IMR-90 (cell line): Measurements from ENCODE around the gene KIR3DL1. TPM values are rescaled to one million over a fixed set of nuclear protein-coding genes. Genes with fewer than 3 reads are reported as not detected.
"Not testable (repeated sequence)": the region's sequence is repeated elsewhere in the genome, so short reads cannot be mapped to it uniquely, and the experiment has no call there.

Experiments
- ATAC-seq: fragments of 200-7000 bp; cut with Tn5 transposase; 2 replicates; pipeline ENCODE4 v1.9.1; 2020; ENCODE audit warnings: low read depth, mild to moderate bottlenecking, moderate library complexity
- BruUV-seq: library from RNA; stranded (reverse); fragments of 400-500 nt; replicated peaks from 2 replicates; lab custom pipeline; 2021; lab: Mats Ljungman, UMichigan
- CTCF ChIA-PET: fragments of 300-600 bp; formaldehyde crosslinking; extraction: SDS; loops from one replicate; lab custom pipeline; 2021; ENCODE audit warnings: antibody characterized with exemption; lab: Yijun Ruan, JAX
- POLR2A ChIA-PET: fragments of 300-600 bp; sonication (Branson Sonifier 250); formaldehyde crosslinking; loops from one replicate; lab custom pipeline; 2022; ENCODE audit warnings: antibody characterized with exemption; ENCODE audit not compliant: unreplicated experiment; lab: Charles Lee
- DNase-seq: peaks from one replicate; pipeline ENCODE4 v3.0.0; 2013
- H2AFZ ChIP-seq: replicated peaks from 2 replicates; pipeline ENCODE3; 2013; ENCODE audit warnings: low read length, mild to moderate bottlenecking; ENCODE audit not compliant: poor library complexity
- H2AK5ac ChIP-seq: 2 replicates; pipeline ENCODE4 v1.6.1; 2013; ENCODE audit warnings: low read depth, low read length, inconsistent platforms
- H2AK9ac ChIP-seq: replicated peaks from 2 replicates; pipeline ENCODE3; 2013; ENCODE audit warnings: mild to moderate bottlenecking, low read depth, low read length, moderate library complexity; ENCODE audit not compliant: poor library complexity
- H2BK120ac ChIP-seq: 2 replicates; pipeline ENCODE4 v1.6.1; 2013; ENCODE audit warnings: low read depth, low read length, inconsistent platforms
- H2BK15ac ChIP-seq: 3 replicates; pipeline ENCODE4 v1.6.1; 2013; ENCODE audit warnings: low read depth, low read length, inconsistent platforms
- H2BK20ac ChIP-seq: 2 replicates; pipeline ENCODE4 v1.6.1; 2013; ENCODE audit warnings: low read depth, mild to moderate bottlenecking, inconsistent platforms, low read length, moderate library complexity
- H2BK5ac ChIP-seq: 2 replicates; pipeline ENCODE4 v1.6.1; 2013; ENCODE audit warnings: mild to moderate bottlenecking, low read depth, low read length, inconsistent platforms; ENCODE audit not compliant: poor library complexity, severe bottlenecking
- H3K14ac ChIP-seq: replicated peaks from 2 replicates; pipeline ENCODE4 v1.6.1; 2013; ENCODE audit warnings: low read depth, low read length, inconsistent platforms
- H3K18ac ChIP-seq: 2 replicates; pipeline ENCODE4 v1.6.1; 2013; ENCODE audit warnings: low read depth, low read length, control low read depth
- H3K23ac ChIP-seq: 2 replicates; pipeline ENCODE4 v1.6.1; 2013; ENCODE audit warnings: low read depth, low read length, inconsistent platforms
- H3K27ac ChIP-seq: 2 replicates; pipeline ENCODE4 v1.5.1; 2013; ENCODE audit warnings: mild to moderate bottlenecking, control low read depth, low read length; ENCODE audit not compliant: insufficient read depth
- H3K27me3 ChIP-seq: 2 replicates; pipeline ENCODE4 v1.6.1; 2013; ENCODE audit warnings: low read length; ENCODE audit not compliant: control insufficient read depth, insufficient read depth
- H3K36me3 ChIP-seq: 2 replicates; pipeline ENCODE4 v1.6.1; 2013; ENCODE audit warnings: low read length, mixed read lengths; ENCODE audit not compliant: control insufficient read depth, insufficient read depth
- H3K4ac ChIP-seq: 2 replicates; pipeline ENCODE4 v1.6.1; 2013; ENCODE audit warnings: low read depth, low read length, inconsistent platforms
- H3K4me1 ChIP-seq: 2 replicates; pipeline ENCODE4 v1.6.1; 2013; ENCODE audit warnings: low read length, mixed read lengths; ENCODE audit not compliant: control insufficient read depth, insufficient read depth
- H3K4me2 ChIP-seq: 2 replicates; pipeline ENCODE4 v1.6.1; 2013; ENCODE audit warnings: low read depth, mild to moderate bottlenecking, control low read depth, low read length, moderate library complexity
- H3K4me3 ChIP-seq: 2 replicates; pipeline ENCODE4 v1.5.1; 2013; ENCODE audit warnings: low read depth, mild to moderate bottlenecking, control low read depth, low read length, moderate library complexity; ENCODE audit not compliant: insufficient read depth
- H3K56ac ChIP-seq: 2 replicates; pipeline ENCODE4 v1.6.1; 2013; ENCODE audit warnings: low read length, inconsistent platforms; ENCODE audit not compliant: insufficient read depth; ENCODE audit errors: extremely low read depth
- H3K79me1 ChIP-seq, 2 experiments: 2 replicates each; pipeline ENCODE4 v1.6.1; 2013; ENCODE audit warnings: low read length in 2 of 2, inconsistent platforms in 1 of 2, low read depth in 1 of 2
- H3K9ac ChIP-seq: 2 replicates; pipeline ENCODE4 v1.6.1; 2013; ENCODE audit warnings: low read depth, low read length, control low read depth
- H3K9me1 ChIP-seq: 2 replicates; pipeline ENCODE4 v1.6.1; 2013; ENCODE audit warnings: low read length, inconsistent platforms; ENCODE audit not compliant: insufficient read depth
- H3K9me3 ChIP-seq: 2 replicates; pipeline ENCODE4 v1.6.1; 2013; ENCODE audit warnings: low read length; ENCODE audit not compliant: control insufficient read depth, insufficient read depth
- H4K20me1 ChIP-seq: 2 replicates; pipeline ENCODE4 v1.6.1; 2013; ENCODE audit warnings: low read length, inconsistent platforms; ENCODE audit not compliant: insufficient read depth
- H4K5ac ChIP-seq: 2 replicates; pipeline ENCODE4 v1.6.1; 2013; ENCODE audit warnings: mild to moderate bottlenecking, low read depth, low read length, control low read depth
- H4K8ac ChIP-seq, 2 experiments: 2 replicates each; pipeline ENCODE4 v1.6.1; 2013; ENCODE audit warnings: low read depth in 2 of 2, low read length in 2 of 2, control low read depth in 1 of 2, inconsistent platforms in 1 of 2
- H4K91ac ChIP-seq: 2 replicates; pipeline ENCODE4 v1.6.1; 2013; ENCODE audit warnings: low read depth, low read length, inconsistent platforms; ENCODE audit not compliant: insufficient read depth
- WGBS, 2 experiments: methylation state at CpG; one replicate each; pipeline versions ENCODE4 v1.1.5 to v1.1.7; 2013; ENCODE audit warnings: missing lambda C conversion rate in 2 of 2; ENCODE audit not compliant: insufficient read length in 1 of 2; ENCODE audit errors: extremely low coverage in 2 of 2; 5-methylcytosine and 5-hydroxymethylcytosine counted together
- dilution Hi-C: fragments of 300-500 bp; cut with HindIII; formaldehyde crosslinking; loops from one replicate; pipeline ENCODE4 v1.14.3; 2018; ENCODE audit warnings: low sequenced_read_pairs; ENCODE audit not compliant: unreplicated experiment
- in situ Hi-C: fragments of 300-500 bp; cut with MboI; formaldehyde crosslinking; loops from 3 replicates; pipeline ENCODE4 v1.14.3; 2019; ENCODE audit warnings: low sequenced_read_pairs, inconsistent platforms, mixed read lengths
- intact Hi-C: fragments of 100-400 bp; cut with micrococcal nuclease; formaldehyde crosslinking; loops from 2 replicates; pipeline ENCODE4 v1.10.0; 2022
- polyA plus RNA-seq, 3 experiments: library from polyadenylated mRNA; depleted of rRNA; stranded (reverse); fragments of >200 nt; gene quantifications; 2 replicates each; pipeline ENCODE4 v1.2.3, GENCODE V29; 2012; ENCODE audit warnings: low replicate concordance in 1 of 3
- total RNA-seq: library from RNA; depleted of rRNA; stranded (reverse); fragments of >200 nt; gene quantifications from 2 replicates; pipeline ENCODE4 v1.2.3, GENCODE V29; 2012

Gene KIR3DL1
- total and polyA plus RNA-seq, 2 of the 4 experiments (the other 2 are of a cell fraction) = not detected

DNA sequence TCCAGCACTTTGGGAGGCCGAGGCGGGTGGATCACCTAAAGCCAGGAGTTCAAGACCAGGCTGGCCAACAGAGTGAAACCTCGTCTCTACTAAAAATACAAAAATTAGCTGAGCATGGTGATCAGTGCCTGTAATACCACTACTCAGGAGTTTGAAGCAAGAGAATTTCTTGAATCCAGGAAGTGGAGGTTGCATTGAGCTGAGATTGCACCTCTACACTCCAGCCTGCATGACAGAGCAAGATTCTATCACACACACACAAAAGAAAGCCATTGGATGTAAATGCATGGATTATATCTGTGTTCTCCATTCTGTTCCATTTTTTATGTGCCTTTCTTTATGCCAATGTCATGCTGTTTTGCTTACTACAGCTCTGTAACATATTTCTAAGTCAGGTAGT, 42.2 kb downstream of the KIR3DL1 start:
- H3K9me1 ChIP-seq, H3K4me3 ChIP-seq, H3K79me1 ChIP-seq, H2BK20ac ChIP-seq, H3K56ac ChIP-seq, H2BK120ac ChIP-seq, H3K9ac ChIP-seq, H4K8ac ChIP-seq, H3K4ac ChIP-seq, H2AK9ac ChIP-seq, intact Hi-C loops, ATAC-seq, H3K27me3 ChIP-seq, in situ Hi-C loops, H3K4me1 ChIP-seq, H3K14ac ChIP-seq, H4K20me1 ChIP-seq, DNase-seq, H3K23ac ChIP-seq, H3K18ac ChIP-seq, dilution Hi-C loops, H2BK5ac ChIP-seq, H2AK5ac ChIP-seq, H2BK15ac ChIP-seq, H2AFZ ChIP-seq, H4K91ac ChIP-seq, POLR2A ChIA-PET, H4K5ac ChIP-seq, H3K27ac ChIP-seq, CTCF ChIA-PET, H3K36me3 ChIP-seq, BruUV-seq, H3K4me2 ChIP-seq: not testable (repeated sequence)
- peaks cover 18% of the 10 kb centered on the region for H3K9me3 ChIP-seq
- no CpG with 5 or more reads among the region's 3 CpGs for WGBS, 2 experiments

DNA sequence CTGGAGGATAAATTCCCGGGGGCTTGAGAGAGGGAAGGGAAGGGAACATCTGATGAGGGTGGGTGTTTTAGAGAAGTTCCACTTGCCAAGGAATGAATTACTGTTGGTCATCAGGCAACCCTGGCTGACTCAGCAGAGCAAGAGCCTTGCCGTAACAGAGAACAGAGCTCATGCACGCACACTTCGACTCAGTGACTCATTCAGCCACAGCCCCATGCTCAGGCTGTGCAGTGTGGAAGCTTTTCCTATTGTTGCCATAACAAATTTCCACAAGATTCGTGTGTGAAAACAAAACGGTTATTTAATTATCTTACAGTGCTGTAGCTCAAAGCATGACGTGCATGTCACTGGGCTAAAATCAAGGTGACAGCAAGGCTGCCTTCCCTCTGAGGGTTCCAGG, 43.2 kb downstream of the KIR3DL1 start:
- in situ Hi-C loops, H3K18ac ChIP-seq, H2BK5ac ChIP-seq, H3K4me2 ChIP-seq, POLR2A ChIA-PET, H3K4me3 ChIP-seq, ATAC-seq, H2BK15ac ChIP-seq, H4K8ac ChIP-seq, H3K4ac ChIP-seq, H4K5ac ChIP-seq, dilution Hi-C loops, H2BK120ac ChIP-seq, H3K23ac ChIP-seq, H2AFZ ChIP-seq, H3K9me1 ChIP-seq, H2AK9ac ChIP-seq, H3K56ac ChIP-seq, intact Hi-C loops, H4K91ac ChIP-seq, H4K20me1 ChIP-seq, H2BK20ac ChIP-seq, H3K27me3 ChIP-seq, BruUV-seq, H3K27ac ChIP-seq, H3K4me1 ChIP-seq, H2AK5ac ChIP-seq, CTCF ChIA-PET, H3K14ac ChIP-seq, DNase-seq, H3K9ac ChIP-seq, H3K36me3 ChIP-seq, H3K79me1 ChIP-seq: not testable (repeated sequence)
- H3K9me3 ChIP-seq = peaks cover 18% of the 10 kb centered on the region
- 40% methylated on average over 1 of the region's 7 CpGs; no CpG with 5 or more reads in 1 of the 2 experiments for WGBS, 2 experiments
